H1 (cell line): ENCODE results near the gene FAM234A. TPM values are rescaled to one million over a fixed set of nuclear protein-coding genes. Genes with fewer than 3 reads are reported as not detected.

ENCODE experiments used
- polyA plus RNA-seq, 7 experiments: library from polyadenylated mRNA; depleted of rRNA in 3 of 7; stranded (reverse) in 5 of 7; unstranded in 2 of 7; fragments of >200 nt in 5 of 7; fragments of 200-250 nt in 2 of 7; gene quantifications; 1 replicate in 5 of 7; 2 replicates in 1 of 7; 4 replicates in 1 of 7; pipeline versions ENCODE4 v1.2.1 to v1.2.3, GENCODE V29; 2011 to 2013; ENCODE audit warnings: missing spikeins in 2 of 7, mixed read lengths in 2 of 7
- total RNA-seq: library from RNA; stranded (reverse); fragmentation: NEBNext Ultra II Directional; extraction: Animal tissue kit (Norgen Biotek cat#: 25700); gene quantifications from 2 replicates; pipeline ENCODE4 v1.2.1, GENCODE V29; 2021
- TF ChIP-seq, protein P1 (sequence below): IDR thresholded peaks from 2 replicates; pipeline ENCODE4 v1.6.1; 2012; ENCODE audit warnings: inconsistent platforms

The FAM234A gene
- total and polyA plus RNA-seq, 2 of the 8 experiments (the other 6 are each of a cell fraction or from before 2014, with no cell fraction given), result 80.6 to 104 TPM

DNA sequence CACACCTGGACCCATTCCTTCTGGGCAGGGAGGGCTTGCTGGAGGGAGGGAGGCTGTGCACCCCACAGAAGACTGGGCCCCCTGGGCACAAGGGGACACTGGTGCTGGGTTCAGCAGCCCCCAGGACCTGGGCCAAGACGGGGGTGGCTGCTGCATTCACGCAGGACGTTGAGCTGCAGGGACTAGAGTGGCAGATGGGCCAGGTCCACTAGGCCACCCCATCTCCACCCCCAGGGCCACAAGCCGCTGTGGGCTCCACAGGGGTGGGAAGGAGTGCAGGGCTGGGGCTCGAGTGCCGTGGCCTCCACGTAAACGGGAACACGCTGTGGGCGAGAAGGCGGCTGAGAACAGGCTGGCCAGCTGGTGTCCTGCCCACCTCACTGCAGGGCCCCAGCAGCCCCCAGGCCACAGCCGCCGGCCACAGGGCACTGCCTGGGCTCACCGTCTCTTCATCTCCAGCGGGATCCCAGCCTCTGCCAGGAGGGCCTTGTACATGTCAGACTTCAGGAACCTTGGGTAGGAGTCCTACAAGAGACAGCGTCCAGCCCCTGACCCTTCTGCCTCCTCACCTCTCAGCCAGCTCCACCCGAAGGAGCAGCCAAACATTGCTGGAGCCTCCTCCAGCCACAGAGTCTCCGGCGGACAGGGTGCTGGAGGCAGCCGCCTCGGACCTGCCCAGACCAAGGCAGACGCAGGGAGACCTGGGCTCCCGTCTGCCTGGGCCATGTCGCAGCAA, 34.6 kb downstream of the FAM234A start (continued):
- TF ChIP-seq, protein P1, sequence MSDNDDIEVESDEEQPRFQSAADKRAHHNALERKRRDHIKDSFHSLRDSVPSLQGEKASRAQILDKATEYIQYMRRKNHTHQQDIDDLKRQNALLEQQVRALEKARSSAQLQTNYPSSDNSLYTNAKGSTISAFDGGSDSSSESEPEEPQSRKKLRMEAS, result no peak
